CD4-positive, alpha-beta T cell treated with Interferon gamma for 1 hour (primary cell): ENCODE results near the gene DNAH14.
"Not testable (repeated sequence)": the region's sequence is repeated elsewhere in the genome, so short reads cannot be mapped to it uniquely, and the experiment has no call there.

Experiments used
- DNase-seq: peaks from one replicate; pipeline ENCODE4 v3.0.0-alpha.2; 2020

DNAH14 gene

DNA sequence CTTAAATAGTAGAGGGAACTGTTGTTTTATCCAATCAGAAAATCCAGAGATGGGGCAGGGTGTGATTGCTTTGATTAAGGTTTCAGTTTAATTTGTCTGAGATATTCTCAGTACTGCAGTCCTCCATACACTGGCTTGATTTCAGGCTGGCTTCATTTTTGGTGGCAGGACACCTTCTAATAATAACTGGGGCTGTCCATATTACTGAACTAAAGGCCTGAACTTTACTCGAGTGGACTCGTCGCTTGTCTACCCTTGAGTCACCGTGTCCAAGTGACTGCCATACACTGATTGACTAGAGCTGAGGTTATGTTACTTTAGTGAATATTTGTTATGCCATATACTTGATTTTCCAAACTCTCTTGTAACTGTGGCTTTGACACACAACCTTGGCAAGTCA is 228.8 kb downstream of the DNAH14 start:
- no peak for DNase-seq

DNA sequence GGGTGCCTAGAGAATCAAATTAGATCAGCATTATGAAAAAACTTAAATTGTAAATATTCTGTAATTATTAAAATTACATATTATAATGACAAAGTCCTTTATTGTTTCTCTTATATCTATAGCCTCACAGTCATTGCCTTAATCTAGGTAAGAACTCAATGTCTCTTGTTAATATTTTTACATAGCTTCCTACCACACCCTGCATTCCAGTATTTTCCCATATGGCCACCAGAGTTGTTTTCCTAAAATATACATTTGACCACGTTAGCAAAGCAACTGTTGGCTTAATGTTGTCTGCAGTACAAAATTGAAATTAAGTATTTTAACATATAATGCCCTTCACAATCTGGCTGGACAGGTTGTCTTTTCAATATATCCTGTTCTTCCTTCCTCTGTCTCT is 230.3 kb downstream of the DNAH14 start:
- DNase-seq = no peak

DNA sequence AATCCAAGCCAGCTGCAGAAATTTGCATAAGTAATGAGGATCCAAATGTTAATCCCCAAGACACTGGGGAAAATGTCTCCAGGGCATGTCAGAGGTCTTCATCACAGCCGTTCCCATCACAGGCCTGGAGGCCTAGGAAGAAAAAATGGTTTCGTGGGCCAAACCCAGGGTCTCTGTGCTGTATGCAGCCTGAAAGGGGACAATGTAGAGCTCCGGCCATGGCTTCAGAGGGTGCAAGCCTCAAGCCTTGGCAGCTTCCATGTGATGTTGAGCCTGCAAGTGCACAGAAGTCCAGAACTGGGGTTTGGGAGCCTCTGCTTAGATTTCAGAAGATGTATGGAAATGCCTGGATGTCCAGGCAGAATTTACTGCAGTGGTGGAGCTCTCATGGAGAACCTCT is 247.9 kb downstream of the DNAH14 start:
- not testable (repeated sequence) for DNase-seq

GRCh38 chr1:225179686-225180085 is 250.2 kb downstream of the DNAH14 start:
- no peak for DNase-seq

DNA sequence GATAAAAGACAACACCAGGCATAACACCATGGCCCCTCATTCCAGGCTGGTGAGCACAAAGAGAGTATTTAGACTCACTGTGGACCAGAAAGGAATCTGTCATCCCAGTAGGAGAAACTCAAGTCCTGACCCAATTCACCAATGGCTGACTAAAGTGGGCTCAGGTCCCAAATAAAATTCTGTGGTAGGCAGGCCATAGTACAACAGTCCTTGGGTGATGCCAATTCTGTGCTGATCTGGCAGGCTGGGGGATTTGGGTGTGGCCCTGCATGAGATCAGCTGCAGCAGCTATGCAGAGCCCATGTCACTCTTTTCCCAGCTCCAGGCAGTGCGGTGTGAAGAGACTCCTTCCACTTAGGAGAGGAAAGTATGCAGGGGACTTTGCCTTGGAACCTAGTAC is 253.2 kb downstream of the DNAH14 start:
- no peak for DNase-seq

GRCh38 chr1:225191199-225191753 is 261.8 kb downstream of the DNAH14 start:
- no peak for DNase-seq

DNA sequence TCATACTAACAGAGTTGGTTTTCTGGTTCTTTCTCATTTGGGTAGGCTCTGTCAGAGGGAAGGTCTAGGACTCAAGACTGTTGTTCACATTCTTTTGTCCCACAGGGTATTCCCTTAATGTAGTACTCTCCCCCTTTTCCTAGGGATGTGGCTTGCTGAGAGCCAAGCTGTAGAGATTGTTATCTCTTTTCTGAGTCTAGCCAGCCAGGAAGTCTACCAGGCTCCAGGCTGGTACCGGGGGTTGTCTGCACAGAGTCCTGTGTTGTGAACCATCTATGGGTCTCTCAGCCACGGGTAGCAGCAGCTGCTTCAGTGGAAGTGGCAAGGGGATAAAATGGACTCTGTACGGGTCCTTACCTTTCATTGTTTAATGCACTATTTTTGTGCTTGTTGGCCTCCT is 272.0 kb downstream of the DNAH14 start:
- no peak for DNase-seq

GRCh38 chr1:225207791-225208190 is 278.3 kb downstream of the DNAH14 start:
- DNase-seq = no peak

GRCh38 chr1:225209153-225209552 is 279.7 kb downstream of the DNAH14 start:
- no peak for DNase-seq

DNA sequence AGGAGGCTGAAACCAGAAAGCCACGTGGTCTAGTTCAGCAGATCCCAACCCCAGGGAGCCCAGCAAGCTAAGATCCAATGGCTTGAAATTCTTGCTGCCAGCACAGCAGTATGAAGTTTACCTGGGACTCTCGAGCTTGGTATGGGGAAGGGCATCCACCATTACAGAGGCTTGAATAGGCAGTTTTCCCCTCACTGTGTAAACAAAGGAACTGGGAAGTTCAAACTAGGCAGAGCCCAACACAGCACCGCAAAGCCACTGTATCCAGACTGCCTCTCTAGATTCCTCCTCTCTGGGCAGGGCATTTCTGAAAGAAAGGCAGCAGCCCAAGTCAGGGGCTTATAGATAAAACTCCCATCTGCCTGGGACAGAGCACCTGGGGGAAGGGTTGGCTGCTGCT is 280.7 kb downstream of the DNAH14 start:
- DNase-seq = not testable (repeated sequence)

- not testable (repeated sequence) for DNase-seq
Measured at GRCh38 chr1:225211694-225212442, 282.4 kb downstream of the DNAH14 start.

DNA sequence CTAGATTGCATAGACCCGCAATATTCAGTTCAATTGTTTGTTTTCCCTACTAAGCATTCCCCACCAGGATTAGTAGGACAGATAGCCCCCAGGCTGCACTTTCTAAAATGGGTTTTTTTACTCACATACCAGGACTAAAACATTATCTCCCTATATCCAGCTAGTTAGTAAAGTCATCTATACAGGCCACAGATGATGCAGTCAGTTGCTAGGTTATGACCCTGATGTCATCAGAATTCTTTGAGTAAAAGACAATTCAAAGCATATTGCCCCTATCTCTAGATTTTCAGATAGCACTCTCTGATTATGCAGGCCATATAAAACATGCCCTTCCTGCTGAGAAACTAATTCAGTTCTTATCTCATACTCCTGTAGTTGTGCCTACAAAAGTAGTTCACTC is 294.8 kb downstream of the DNAH14 start:
- DNase-seq = no peak

- DNase-seq = no peak
Measured at GRCh38 chr1:225225681-225226080, 296.2 kb downstream of the DNAH14 start.

DNA sequence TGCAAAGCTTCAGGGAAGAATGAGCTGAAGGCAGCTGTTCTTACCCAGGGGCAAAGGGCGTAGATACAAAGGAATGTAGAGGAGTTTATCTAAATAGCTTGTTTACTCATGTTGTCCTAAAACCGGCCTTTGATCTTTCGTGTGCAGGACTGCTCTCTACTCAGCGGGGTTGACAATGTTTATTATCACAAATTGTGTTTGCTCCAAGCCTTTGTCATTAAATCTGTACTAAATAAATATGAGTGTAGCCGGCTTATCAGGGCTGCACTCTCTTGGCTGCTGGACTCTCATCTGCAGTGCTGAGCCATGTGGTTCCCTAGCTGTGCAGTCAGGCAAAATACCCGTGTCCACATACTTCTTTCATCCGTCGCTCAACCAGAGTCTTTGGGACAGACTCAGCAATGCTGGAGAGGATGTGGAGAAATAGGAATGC is 299.4 kb downstream of the DNAH14 start:
- DNase-seq = no peak

DNA sequence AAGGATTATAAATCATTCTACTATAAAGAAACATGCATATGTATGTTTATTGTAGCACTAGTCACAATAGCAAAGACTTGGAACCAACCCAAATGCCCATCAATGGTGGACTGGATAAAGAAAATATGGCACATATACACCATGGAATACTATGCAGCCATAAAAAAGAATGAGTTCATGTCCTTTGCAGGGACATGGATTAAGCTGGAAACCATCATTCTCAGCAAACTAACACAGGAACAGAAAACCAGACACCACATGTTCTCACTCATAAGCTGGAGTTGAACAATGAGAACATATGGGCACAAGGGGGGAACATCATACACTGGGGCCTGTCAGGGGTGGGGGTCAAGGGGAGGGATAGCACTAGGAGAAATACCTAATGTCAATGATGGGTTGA is 300.0 kb downstream of the DNAH14 start:
- not testable (repeated sequence) for DNase-seq

DNA sequence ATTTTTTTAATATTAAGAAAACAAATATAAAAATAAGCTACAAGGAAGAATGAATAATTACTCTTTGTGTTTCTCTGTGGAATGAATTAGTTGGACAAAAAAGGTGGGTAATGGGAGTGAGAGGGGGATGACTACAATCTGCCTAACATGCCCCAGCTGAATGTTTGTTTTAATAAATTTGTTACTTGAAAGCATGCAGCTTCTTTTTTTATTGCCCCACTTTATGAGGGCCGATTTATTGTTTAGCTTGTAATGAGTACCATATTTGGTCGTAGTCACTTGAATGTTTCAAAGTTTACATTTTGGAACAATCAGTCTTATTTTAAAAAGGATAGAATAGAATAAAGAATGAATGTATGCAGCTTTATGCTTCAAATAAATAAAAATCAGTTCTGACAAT is 301.0 kb downstream of the DNAH14 start:
- DNase-seq = no peak

- DNase-seq = not testable (repeated sequence)
Measured at GRCh38 chr1:225232930-225233329, 303.5 kb downstream of the DNAH14 start.

GRCh38 chr1:225242611-225243010 is 313.1 kb downstream of the DNAH14 start:
- no peak for DNase-seq

GRCh38 chr1:225250432-225250831 is 321.0 kb downstream of the DNAH14 start:
- DNase-seq = peak; percentile 48

DNA sequence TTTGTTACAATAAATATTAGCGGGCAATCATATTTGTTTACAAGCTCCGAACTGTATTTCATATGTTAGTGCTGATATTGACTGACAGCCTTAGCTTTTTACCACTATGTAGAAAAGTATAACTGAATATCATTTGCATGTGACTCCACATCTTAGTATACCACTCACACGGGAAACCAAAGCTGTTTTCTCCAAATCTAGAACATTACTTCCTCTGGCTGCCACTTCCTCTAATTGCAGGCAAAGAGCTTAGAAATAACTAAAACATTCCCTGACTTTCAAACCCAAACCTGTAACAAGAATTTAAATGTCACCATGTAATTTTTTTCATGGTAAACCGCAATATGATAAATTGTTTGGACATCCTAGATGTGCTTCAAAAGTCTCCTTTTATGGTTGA is 323.7 kb downstream of the DNAH14 start:
- no peak for DNase-seq

GRCh38 chr1:225253784-225254183 is 324.3 kb downstream of the DNAH14 start:
- no peak for DNase-seq

GRCh38 chr1:225254676-225255075 is 325.2 kb downstream of the DNAH14 start:
- no peak for DNase-seq

GRCh38 chr1:225257081-225257480 is 327.6 kb downstream of the DNAH14 start:
- DNase-seq = no peak

DNA sequence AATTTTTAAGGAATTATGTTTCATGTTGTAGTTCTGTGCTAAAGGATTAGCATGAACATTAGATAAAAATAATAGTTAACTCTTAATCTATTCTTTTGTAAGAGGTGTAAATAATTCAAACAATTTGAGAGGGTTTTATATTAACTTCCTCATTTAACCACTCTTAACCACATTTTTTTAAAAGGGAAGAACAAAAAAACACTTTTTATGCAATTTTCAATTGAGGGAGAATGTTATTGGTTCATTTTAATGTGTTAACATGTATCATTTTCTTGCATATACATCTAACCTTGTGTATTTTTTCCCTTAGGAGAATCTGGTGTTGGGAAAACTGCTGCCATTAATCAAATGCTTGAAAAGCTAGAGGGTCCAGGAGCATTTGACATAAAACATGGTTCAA is 329.3 kb downstream of the DNAH14 start:
- no peak for DNase-seq

DNA sequence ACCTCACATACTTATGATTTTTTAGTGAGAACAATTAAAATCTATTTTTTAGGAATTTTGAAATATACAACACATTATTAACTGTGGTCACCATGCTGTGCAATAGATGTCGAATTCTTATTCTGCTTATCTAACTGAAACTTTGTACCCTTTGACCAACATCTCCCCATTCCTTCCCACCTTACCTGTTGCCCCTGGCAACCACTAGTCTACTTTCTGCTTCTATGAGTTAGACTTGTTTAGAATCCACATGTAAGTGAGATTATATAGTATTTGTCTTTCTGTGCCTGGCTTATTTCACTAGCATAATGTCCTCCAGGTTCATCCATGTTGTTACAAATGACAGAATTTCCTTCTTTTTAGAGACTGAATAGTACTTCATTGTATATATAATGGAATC is 330.1 kb downstream of the DNAH14 start:
- no peak for DNase-seq
